ENCODE measurements around the gene RNF41. TPM values are rescaled to one million over a fixed set of nuclear protein-coding genes. Genes with fewer than 3 reads are reported as not detected.

The RNF41 gene
- total RNA-seq, 1 donor = 131 TPM

DNA sequence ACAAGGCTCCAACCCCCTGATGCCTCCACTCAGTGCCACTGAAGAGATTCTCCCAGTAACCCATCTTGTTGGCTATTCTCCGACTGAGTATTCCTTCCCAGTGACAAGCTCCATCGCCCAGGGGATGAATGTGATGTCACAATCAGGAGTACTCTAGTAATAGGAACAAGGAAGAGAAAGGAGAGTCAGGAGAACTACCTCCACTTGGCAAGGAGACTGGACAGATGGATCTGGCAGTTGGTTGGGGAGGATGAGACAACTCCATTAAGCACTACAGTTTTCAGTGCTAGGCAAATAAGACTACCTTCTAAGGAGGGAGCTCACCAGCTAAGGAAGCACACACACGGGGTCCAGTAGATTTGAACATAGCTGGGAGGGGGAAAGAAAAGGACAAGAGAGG, 5.3 kb downstream of the RNF41 start:
- H3K4me3 ChIP-seq (ENCODE audit: low read depth, low read length) = no peak overlapping the region
- TF ChIP-seq, protein P1, sequence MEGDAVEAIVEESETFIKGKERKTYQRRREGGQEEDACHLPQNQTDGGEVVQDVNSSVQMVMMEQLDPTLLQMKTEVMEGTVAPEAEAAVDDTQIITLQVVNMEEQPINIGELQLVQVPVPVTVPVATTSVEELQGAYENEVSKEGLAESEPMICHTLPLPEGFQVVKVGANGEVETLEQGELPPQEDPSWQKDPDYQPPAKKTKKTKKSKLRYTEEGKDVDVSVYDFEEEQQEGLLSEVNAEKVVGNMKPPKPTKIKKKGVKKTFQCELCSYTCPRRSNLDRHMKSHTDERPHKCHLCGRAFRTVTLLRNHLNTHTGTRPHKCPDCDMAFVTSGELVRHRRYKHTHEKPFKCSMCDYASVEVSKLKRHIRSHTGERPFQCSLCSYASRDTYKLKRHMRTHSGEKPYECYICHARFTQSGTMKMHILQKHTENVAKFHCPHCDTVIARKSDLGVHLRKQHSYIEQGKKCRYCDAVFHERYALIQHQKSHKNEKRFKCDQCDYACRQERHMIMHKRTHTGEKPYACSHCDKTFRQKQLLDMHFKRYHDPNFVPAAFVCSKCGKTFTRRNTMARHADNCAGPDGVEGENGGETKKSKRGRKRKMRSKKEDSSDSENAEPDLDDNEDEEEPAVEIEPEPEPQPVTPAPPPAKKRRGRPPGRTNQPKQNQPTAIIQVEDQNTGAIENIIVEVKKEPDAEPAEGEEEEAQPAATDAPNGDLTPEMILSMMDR (IDR thresholded peaks at IDR 0.05; ENCODE audit: insufficient read depth, low read depth, low read length) = no peak
- no peak for DNase-seq (ENCODE audit: low read depth)

DNA sequence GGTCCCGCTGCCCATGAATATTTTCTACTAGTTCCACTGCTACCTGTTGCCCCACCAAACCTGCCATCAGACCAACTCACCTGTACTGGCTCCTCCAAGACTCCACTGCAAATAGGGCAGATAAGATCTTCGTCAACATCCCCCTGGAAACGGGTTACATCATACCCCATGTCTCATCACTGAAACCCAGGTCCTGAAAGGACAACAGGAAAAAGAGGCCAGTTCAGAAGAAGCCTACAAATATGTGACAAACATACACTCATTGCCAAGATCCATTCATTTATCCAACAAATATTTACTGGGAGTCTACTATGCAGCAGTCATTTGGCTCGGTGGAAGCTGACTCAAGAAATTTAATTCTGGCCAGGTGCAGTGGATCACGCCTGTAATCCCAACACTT, 7.8 kb downstream of the RNF41 start:
- H3K4me3 ChIP-seq (ENCODE audit: low read depth, low read length) = no peak overlapping the region
- TF ChIP-seq, protein P1 (IDR thresholded peaks at IDR 0.05; ENCODE audit: insufficient read depth, low read depth, low read length) = no peak
- no peak for DNase-seq (ENCODE audit: low read depth)

DNA sequence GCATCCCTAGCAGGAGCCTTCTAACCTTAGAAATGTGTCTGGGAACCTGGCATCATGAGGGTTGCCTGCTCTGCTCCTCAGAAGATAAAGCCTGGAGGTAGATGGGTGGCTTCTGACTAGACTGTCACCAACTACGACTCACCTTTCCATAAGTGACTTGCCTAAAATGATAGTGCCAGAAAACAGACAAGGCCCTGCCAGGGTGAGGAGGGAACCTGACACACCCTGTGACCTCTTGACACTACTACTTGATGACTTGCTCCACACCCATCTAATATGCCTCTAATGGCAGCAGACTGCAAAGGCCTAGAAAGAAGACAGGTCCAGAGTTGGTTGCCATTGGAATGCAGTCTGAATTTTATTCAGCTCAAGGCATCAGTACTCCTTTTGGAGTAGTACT, 9.4 kb downstream of the RNF41 start:
- DNase-seq (ENCODE audit: low read depth) = no peak
- H3K4me3 ChIP-seq (ENCODE audit: low read depth, low read length) = no peak overlapping the region
- TF ChIP-seq, protein P1 (IDR thresholded peaks at IDR 0.05; ENCODE audit: insufficient read depth, low read depth, low read length) = no peak

DNA sequence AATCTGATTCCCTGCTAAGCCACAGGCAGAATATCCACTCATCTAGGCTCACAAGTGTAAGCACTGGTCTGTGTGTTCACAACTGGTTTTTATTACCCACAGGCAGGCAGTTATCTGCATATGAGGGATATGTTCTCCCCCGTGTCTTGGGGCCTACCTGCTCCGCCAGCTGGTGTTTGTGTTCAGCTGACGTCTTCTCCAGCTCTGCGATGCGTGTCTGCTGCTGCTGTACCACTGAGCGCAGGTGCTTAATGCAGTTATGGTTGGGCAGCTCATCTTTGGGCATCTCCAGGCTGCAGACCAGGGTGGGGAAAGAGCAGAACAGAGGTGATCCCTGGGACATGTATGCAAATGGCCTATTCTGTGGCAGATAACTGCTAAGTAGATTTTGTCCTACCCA, 13.7 kb downstream of the RNF41 start:
- no peak for DNase-seq (ENCODE audit: low read depth)
- TF ChIP-seq, protein P1 (IDR thresholded peaks at IDR 0.05; ENCODE audit: insufficient read depth, low read depth, low read length) = no peak
- H3K4me3 ChIP-seq (ENCODE audit: low read depth, low read length) = no peak overlapping the region

DNA sequence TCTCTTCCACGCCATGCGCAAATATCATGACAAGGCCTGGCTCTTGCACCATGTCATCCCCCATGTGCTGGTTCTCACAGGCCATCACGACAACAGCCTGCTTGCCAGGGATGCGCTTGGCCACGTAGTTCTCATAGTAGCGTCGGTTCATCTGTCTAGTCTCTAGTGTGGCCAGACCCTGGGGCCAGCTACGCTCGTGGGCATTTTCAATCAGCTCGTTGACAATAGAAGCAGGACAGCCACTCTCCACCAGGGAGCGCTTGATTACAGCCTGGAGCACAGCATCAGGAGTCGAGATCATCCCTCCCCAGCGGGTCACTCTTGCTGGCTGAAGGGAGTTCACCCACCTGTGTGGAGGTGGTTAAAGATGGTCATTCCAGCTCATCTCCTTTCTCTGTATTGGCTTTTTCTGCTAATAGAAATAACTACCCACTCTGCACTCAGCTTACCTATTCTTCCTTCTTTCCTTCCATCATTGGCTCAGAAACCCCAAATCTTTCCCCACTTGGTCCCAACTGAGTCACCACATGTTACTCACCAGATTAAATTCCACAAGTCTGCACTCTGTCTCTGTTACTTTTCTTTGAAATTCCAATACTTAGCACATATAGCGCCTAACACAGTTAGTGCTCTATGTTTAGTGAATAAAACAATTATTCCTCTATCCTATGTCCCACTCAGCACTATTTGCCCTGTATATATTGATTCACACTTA, 15.1 kb downstream of the RNF41 start:
- DNase-seq (ENCODE audit: low read depth) = peak; percentile 59
- no peak overlapping the region for H3K4me3 ChIP-seq (ENCODE audit: low read depth, low read length)
- TF ChIP-seq, protein P1 (IDR thresholded peaks at IDR 0.05; ENCODE audit: insufficient read depth, low read depth, low read length) = peak; percentile 73

DNA sequence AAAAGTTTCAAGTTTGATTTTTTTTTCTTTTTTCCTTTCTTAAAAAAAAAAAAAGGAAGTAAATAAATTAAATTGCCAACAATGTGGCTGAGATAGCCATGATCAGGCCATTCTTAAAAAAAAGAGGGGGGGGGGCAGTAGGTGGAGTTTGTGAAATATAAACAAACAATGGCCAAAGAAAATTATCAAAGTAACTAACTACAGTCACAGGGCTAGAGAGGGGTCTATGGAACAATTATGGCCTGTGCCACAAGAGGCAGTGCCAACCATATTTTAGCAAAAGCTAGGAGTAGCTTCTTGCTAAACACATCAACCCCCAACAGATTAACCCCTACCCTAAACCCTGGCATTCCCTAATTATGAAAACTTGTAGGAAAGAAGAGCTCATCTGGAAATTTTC, 16.3 kb downstream of the RNF41 start:
- no peak overlapping the region for H3K4me3 ChIP-seq (ENCODE audit: low read depth, low read length)
- no peak for DNase-seq (ENCODE audit: low read depth)
- TF ChIP-seq, protein P1 (IDR thresholded peaks at IDR 0.05; ENCODE audit: insufficient read depth, low read depth, low read length) = no peak

DNA sequence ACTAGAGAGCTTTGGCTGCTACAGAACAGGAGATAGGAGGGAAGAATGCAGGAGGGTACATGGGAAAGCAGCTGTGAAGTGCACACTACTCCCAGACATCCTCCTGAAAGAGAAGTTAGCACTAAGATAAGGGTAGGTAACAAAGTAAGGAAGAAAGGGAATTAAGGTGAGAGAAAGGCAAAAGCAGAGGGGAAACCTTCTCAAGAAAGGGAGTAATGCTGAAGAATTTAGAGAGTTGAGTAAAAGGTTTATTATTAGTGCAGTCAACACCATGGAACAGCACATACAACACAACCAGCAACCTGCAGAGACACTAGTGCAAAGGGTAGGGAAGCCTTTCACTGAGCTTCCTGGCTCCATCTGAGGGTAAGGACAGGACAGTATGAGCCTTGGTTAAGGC, 17.4 kb downstream of the RNF41 start:
- TF ChIP-seq, protein P1 (IDR thresholded peaks at IDR 0.05; ENCODE audit: insufficient read depth, low read depth, low read length) = no peak
- H3K4me3 ChIP-seq (ENCODE audit: low read depth, low read length) = no peak overlapping the region
- no peak for DNase-seq (ENCODE audit: low read depth)
